C4-2B (cell line): ENCODE measurements around the gene RBM47.

ENCODE experiments used
- H3K27ac ChIP-seq: fragments of 450-650 bp; 2 replicates; pipeline ENCODE4 v1.5.1; 2017
- ZFX ChIP-seq: fragments of 450-650 bp; IDR thresholded peaks from 2 replicates; pipeline ENCODE4 v1.6.1; 2017
- TF ChIP-seq, protein P1 (sequence below): fragments of 450-650 bp; conservative IDR thresholded peaks from 2 replicates; pipeline ENCODE4 v1.5.1; 2017; ENCODE audit warnings: mild to moderate bottlenecking

Gene RBM47

GRCh38 chr4:40421839-40422708, 207.6 kb downstream of the RBM47 start:
- no peak for TF ChIP-seq ZFX
- TF ChIP-seq, protein P1, sequence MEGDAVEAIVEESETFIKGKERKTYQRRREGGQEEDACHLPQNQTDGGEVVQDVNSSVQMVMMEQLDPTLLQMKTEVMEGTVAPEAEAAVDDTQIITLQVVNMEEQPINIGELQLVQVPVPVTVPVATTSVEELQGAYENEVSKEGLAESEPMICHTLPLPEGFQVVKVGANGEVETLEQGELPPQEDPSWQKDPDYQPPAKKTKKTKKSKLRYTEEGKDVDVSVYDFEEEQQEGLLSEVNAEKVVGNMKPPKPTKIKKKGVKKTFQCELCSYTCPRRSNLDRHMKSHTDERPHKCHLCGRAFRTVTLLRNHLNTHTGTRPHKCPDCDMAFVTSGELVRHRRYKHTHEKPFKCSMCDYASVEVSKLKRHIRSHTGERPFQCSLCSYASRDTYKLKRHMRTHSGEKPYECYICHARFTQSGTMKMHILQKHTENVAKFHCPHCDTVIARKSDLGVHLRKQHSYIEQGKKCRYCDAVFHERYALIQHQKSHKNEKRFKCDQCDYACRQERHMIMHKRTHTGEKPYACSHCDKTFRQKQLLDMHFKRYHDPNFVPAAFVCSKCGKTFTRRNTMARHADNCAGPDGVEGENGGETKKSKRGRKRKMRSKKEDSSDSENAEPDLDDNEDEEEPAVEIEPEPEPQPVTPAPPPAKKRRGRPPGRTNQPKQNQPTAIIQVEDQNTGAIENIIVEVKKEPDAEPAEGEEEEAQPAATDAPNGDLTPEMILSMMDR = no peak
- no peak overlapping the region for H3K27ac ChIP-seq

- TF ChIP-seq ZFX = no peak
- TF ChIP-seq, protein P1 = no peak
- no peak overlapping the region for H3K27ac ChIP-seq
These were observed 210.3 kb downstream of the RBM47 start for GRCh38 chr4:40419231-40419912.

GRCh38 chr4:40418430-40419230, 211.0 kb downstream of the RBM47 start:
- H3K27ac ChIP-seq = no peak overlapping the region
- TF ChIP-seq, protein P1 = no peak
- TF ChIP-seq ZFX = no peak

DNA sequence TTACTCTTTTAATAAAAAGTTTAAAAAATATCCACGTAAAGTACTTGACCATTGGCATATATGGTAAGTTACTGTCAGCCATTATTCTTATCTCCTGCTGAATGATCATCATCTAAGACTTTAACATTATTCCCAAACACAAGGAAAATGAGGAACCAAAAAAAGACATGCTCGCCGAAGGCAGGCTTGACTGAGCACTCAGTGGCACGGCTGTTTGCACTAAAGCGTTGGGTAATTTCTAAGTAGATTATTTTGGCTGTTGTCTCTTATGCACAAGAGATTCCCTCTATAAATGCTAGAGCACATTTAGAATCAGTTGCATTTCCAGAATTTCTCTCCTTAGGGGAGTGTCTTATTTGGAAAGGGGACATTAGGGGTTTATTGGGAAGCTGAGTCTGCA, 211.7 kb downstream of the RBM47 start:
- H3K27ac ChIP-seq = no peak overlapping the region
- TF ChIP-seq, protein P1 = no peak
- no peak for TF ChIP-seq ZFX

- TF ChIP-seq, protein P1 = no peak
- TF ChIP-seq ZFX = no peak
These were observed 215.0 kb downstream of the RBM47 start for GRCh38 chr4:40414673-40415072.

GRCh38 chr4:40412866-40413795, 216.5 kb downstream of the RBM47 start:
- TF ChIP-seq, protein P1 = no peak
- TF ChIP-seq ZFX = no peak

More at GRCh38 chr4:40414673-40415072, 215.0 kb downstream of the RBM47 start:
- H3K27ac ChIP-seq = no peak overlapping the region

More at GRCh38 chr4:40412866-40413795, 216.5 kb downstream of the RBM47 start:
- H3K27ac ChIP-seq = no peak overlapping the region
